Mucosa of rectum (tissue), 2 donors: ENCODE data around the gene OR3A3.
"Not testable (repeated sequence)": the region's sequence is repeated elsewhere in the genome, so short reads cannot be mapped to it uniquely, and the experiment has no call there.

ENCODE experiments used
- H3K27ac ChIP-seq, 2 donors: one replicate each; pipeline ENCODE4 v1.7.0; 2013; ENCODE audit warnings: inconsistent platforms in 2 of 2, low read depth in 2 of 2, low read length in 2 of 2
- H3K27me3 ChIP-seq, 2 donors: one replicate each; pipeline ENCODE4 v1.7.0; 2013; ENCODE audit warnings: low read length in 2 of 2; ENCODE audit not compliant: control insufficient read depth in 2 of 2, insufficient read depth in 2 of 2
- H3K36me3 ChIP-seq, 2 donors: one replicate each; pipeline ENCODE4 v1.7.0; 2013; ENCODE audit warnings: low read length in 2 of 2; ENCODE audit not compliant: control insufficient read depth in 2 of 2, insufficient read depth in 2 of 2
- H3K4me1 ChIP-seq, 2 donors: one replicate each; pipeline ENCODE4 v1.7.0; 2013; ENCODE audit warnings: low read length in 2 of 2, mild to moderate bottlenecking in 1 of 2; ENCODE audit not compliant: control insufficient read depth in 2 of 2, insufficient read depth in 2 of 2
- H3K4me3 ChIP-seq, 2 donors: one replicate each; pipeline ENCODE4 v1.7.0; 2013; ENCODE audit warnings: low read length in 2 of 2
- H3K9ac ChIP-seq, 2 donors: one replicate each; pipeline ENCODE4 v1.7.0; 2013; ENCODE audit warnings: low read length in 2 of 2, low read depth in 1 of 2, mild to moderate bottlenecking in 1 of 2
- H3K9me3 ChIP-seq, 2 donors: one replicate each; pipeline ENCODE4 v1.7.0; 2013; ENCODE audit warnings: low read length in 2 of 2; ENCODE audit not compliant: control insufficient read depth in 2 of 2
- donor health status: healthy.
- donor health status: Normal muscosa, but diverticular disease.

Gene OR3A3

GRCh38 chr17:3411070-3411469 is at the start of gene OR3A3:
TSS of gene OR3A3 (plus strand) at chr17:3411370.
- Histone ChIP-seq H3K27ac (no peak within 1 kb of the TSS), H3K9ac (no peak within 1 kb of the TSS), H3K4me3 (no peak within 1 kb of the TSS), H3K36me3 (no peaks in the 10 kb centered on the region), H3K4me1 (no peaks in the 10 kb centered on the region), H3K27me3 (no peaks in the 10 kb centered on the region), H3K9me3 (no peaks in the 10 kb centered on the region)

- H3K36me3 ChIP-seq, H3K4me3 ChIP-seq, H3K9ac ChIP-seq, H3K27ac ChIP-seq, H3K27me3 ChIP-seq, H3K9me3 ChIP-seq, H3K4me1 ChIP-seq: not testable (repeated sequence)
These were observed 40.0 kb upstream of the OR3A3 start for GRCh38 chr17:3371167-3371566.

GRCh38 chr17:3378321-3378720 is 32.8 kb upstream of the OR3A3 start:
- H3K27me3 ChIP-seq: peaks cover 0 to 7% of the 10 kb centered on the region in 2 donors
- no peak overlapping the region for H3K4me3 ChIP-seq
- H3K36me3 ChIP-seq: no peaks in the 10 kb centered on the region
- H3K9ac ChIP-seq: no peak overlapping the region
- H3K9me3 ChIP-seq: no peaks in the 10 kb centered on the region
- no peak overlapping the region for H3K27ac ChIP-seq
- no peaks in the 10 kb centered on the region for H3K4me1 ChIP-seq

- Histone ChIP-seq H3K27me3 (peaks cover 0 to 9% of the 10 kb centered on the region in 2 donors), H3K27ac (no peak overlapping the region), H3K4me3 (no peak overlapping the region), H3K4me1 (no peaks in the 10 kb centered on the region), H3K9ac (no peak overlapping the region), H3K9me3 (no peaks in the 10 kb centered on the region), H3K36me3 (no peaks in the 10 kb centered on the region)
These were observed 29.2 kb upstream of the OR3A3 start for GRCh38 chr17:3381957-3382356.

- H3K4me3 ChIP-seq: no peak within 1 kb of the TSS
- no peaks in the 10 kb centered on the region for H3K9me3 ChIP-seq
- H3K27ac ChIP-seq: no peak within 1 kb of the TSS
- H3K27me3 ChIP-seq: peaks cover 0 to 5% of the 10 kb centered on the region in 2 donors
- no peaks in the 10 kb centered on the region for H3K36me3 ChIP-seq
- no peak within 1 kb of the TSS for H3K9ac ChIP-seq
- H3K4me1 ChIP-seq: no peaks in the 10 kb centered on the region
These were observed 25.0 kb upstream of the OR3A3 start, which contains the start of gene OR3A2 for GRCh38 chr17:3385869-3386816. TSS of gene OR3A2 (minus strand) at chr17:3386308.

- Histone ChIP-seq H3K36me3 (no peaks in the 10 kb centered on the region), H3K27ac (no peak overlapping the region)
These were observed 21.4 kb upstream of the OR3A3 start for GRCh38 chr17:3389791-3390190.

GRCh38 chr17:3397801-3398200 is 13.4 kb upstream of the OR3A3 start:
- H3K27ac ChIP-seq, H3K36me3 ChIP-seq, H3K27me3 ChIP-seq, H3K9ac ChIP-seq, H3K4me3 ChIP-seq, H3K4me1 ChIP-seq, H3K9me3 ChIP-seq: not testable (repeated sequence)

More at GRCh38 chr17:3389791-3390190, 21.4 kb upstream of the OR3A3 start:
- H3K27me3 ChIP-seq: peaks cover 0 to 1% of the 10 kb centered on the region in 2 donors
- H3K9ac ChIP-seq: no peak overlapping the region
- no peaks in the 10 kb centered on the region for H3K4me1 ChIP-seq
- no peak overlapping the region for H3K4me3 ChIP-seq
- no peaks in the 10 kb centered on the region for H3K9me3 ChIP-seq

GRCh38 chr17:3398310-3398709 is 12.9 kb upstream of the OR3A3 start, which contains the start of gene OR1E1:
TSS of gene OR1E1 (minus strand) at chr17:3398410. CDS start at chr17:3398410, 0 bp downstream.
- H3K36me3 ChIP-seq: no peaks in the 10 kb centered on the region
- H3K9me3 ChIP-seq: no peaks in the 10 kb centered on the region
- no peak within 1 kb of the TSS for H3K4me3 ChIP-seq
- no peaks in the 10 kb centered on the region for H3K4me1 ChIP-seq
- no peak within 1 kb of the TSS for H3K27ac ChIP-seq
- no peak within 1 kb of the TSS for H3K9ac ChIP-seq
- H3K27me3 ChIP-seq: no peaks in the 10 kb centered on the region

GRCh38 chr17:3400055-3400454 is 11.1 kb upstream of the OR3A3 start:
- Histone ChIP-seq H3K4me1 (no peaks in the 10 kb centered on the region), H3K27me3 (no peaks in the 10 kb centered on the region), H3K36me3 (no peaks in the 10 kb centered on the region), H3K9ac (no peak overlapping the region), H3K9me3 (no peaks in the 10 kb centered on the region), H3K27ac (no peak overlapping the region), H3K4me3 (no peak overlapping the region)

GRCh38 chr17:3401786-3402185 is 9.4 kb upstream of the OR3A3 start:
- Histone ChIP-seq H3K9ac (no peak overlapping the region), H3K27ac (no peak overlapping the region), H3K27me3 (no peaks in the 10 kb centered on the region), H3K36me3 (no peaks in the 10 kb centered on the region), H3K4me1 (no peaks in the 10 kb centered on the region), H3K9me3 (no peaks in the 10 kb centered on the region), H3K4me3 (no peak overlapping the region)
